ENCODE data around the gene GREB1L. TPM values are rescaled to one million over a fixed set of nuclear protein-coding genes. Genes with fewer than 3 reads are reported as not detected.

GREB1L gene
- total and polyA plus RNA-seq, 8 donors, result 0.37 to 1.3 (median 0.74) TPM

DNA sequence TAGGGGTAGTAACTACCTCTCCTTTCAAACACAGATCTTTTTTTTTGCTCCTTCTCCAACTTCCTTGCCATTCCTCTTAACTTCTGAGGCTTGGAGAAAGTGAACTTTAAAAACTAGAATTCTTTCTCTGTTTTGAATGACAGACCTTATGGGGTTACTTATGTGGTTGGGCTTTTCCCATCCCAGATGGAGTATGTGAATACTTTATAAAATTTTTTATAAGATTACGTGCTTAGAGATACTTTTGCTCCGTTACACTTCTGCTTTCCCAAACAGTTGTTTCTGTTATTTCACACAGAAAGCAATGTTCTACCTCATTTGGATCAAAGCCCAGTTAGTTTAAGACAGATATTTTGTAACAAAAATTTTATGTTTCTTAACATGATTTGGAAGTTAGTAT is 20.2 kb downstream of the GREB1L start:
- DNase-seq, result no peak
- TF ChIP-seq, protein P1, sequence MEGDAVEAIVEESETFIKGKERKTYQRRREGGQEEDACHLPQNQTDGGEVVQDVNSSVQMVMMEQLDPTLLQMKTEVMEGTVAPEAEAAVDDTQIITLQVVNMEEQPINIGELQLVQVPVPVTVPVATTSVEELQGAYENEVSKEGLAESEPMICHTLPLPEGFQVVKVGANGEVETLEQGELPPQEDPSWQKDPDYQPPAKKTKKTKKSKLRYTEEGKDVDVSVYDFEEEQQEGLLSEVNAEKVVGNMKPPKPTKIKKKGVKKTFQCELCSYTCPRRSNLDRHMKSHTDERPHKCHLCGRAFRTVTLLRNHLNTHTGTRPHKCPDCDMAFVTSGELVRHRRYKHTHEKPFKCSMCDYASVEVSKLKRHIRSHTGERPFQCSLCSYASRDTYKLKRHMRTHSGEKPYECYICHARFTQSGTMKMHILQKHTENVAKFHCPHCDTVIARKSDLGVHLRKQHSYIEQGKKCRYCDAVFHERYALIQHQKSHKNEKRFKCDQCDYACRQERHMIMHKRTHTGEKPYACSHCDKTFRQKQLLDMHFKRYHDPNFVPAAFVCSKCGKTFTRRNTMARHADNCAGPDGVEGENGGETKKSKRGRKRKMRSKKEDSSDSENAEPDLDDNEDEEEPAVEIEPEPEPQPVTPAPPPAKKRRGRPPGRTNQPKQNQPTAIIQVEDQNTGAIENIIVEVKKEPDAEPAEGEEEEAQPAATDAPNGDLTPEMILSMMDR (IDR thresholded peaks at IDR 0.05), result no peak
- no peak overlapping the region for H3K4me3 ChIP-seq
- ATAC-seq, result no peak
- H3K36me3 ChIP-seq, result no peaks in the 10 kb centered on the region
- H3K9me3 ChIP-seq, result no peaks in the 10 kb centered on the region
- H3K27me3 ChIP-seq, result no peaks in the 10 kb centered on the region
- intact Hi-C loops (cut with DNase I), result no loop called here
- H3K27ac ChIP-seq, result no peak overlapping the region
- no peaks in the 10 kb centered on the region for H3K4me1 ChIP-seq

DNA sequence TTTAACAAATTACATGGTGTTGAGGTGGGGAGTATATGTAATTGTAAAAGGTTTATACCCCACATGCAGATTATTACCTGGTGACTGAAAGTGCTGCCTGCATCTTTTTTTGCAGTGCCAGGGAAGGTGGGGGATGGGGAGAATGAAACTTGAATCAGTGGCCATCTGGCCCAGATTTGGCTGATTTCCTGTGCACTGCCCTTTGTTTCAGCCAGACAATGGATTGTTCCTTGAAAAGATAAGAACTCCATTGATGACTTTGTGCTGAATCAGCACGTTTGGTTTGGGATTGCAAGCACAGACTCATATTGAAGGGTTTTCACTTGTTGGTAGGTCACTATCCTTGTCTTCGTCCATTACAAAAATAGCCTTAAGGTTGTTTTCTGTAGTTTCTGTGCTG is 20.9 kb downstream of the GREB1L start:
- TF ChIP-seq, protein P1 (IDR thresholded peaks at IDR 0.05), result no peak
- intact Hi-C loops (cut with DNase I), result no loop called here

DNA sequence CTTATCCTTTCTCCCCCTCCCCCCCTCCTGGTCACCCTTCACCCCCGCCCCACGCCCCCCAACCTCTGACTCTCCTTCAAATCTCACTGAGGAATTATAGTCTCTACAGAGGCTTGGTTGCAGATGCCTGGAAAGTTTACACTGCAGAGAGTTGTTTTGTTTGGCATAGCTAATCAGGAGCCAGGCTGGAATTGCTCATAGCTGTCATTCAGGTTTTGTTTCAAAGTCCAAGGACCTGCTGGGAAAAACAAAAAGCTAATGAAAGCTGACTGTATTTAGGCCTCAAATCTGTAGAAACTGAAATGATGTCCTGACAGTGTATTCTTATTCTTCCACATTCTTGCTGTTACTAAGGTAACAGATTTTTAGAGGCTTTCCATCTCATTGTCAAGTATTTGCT is 22.6 kb downstream of the GREB1L start:
- H3K4me3 ChIP-seq, result no peak overlapping the region
- H3K27ac ChIP-seq, result no peak overlapping the region
- intact Hi-C loops (cut with DNase I), result no loop called here
- no peaks in the 10 kb centered on the region for H3K9me3 ChIP-seq
- no peaks in the 10 kb centered on the region for H3K27me3 ChIP-seq
- TF ChIP-seq, protein P1 (IDR thresholded peaks at IDR 0.05), result no peak
- ATAC-seq, result no peak
- no peak for DNase-seq
- no peaks in the 10 kb centered on the region for H3K36me3 ChIP-seq
- H3K4me1 ChIP-seq, result no peaks in the 10 kb centered on the region

More for the DNA sequence above, 20.9 kb downstream of the GREB1L start:
- Histone ChIP-seq H3K27ac (no peak overlapping the region), H3K9me3 (no peaks in the 10 kb centered on the region), H3K4me3 (no peak overlapping the region), H3K4me1 (no peaks in the 10 kb centered on the region), H3K27me3 (no peaks in the 10 kb centered on the region), H3K36me3 (no peaks in the 10 kb centered on the region)
- ATAC-seq (no peak), DNase-seq (no peak)

DNA sequence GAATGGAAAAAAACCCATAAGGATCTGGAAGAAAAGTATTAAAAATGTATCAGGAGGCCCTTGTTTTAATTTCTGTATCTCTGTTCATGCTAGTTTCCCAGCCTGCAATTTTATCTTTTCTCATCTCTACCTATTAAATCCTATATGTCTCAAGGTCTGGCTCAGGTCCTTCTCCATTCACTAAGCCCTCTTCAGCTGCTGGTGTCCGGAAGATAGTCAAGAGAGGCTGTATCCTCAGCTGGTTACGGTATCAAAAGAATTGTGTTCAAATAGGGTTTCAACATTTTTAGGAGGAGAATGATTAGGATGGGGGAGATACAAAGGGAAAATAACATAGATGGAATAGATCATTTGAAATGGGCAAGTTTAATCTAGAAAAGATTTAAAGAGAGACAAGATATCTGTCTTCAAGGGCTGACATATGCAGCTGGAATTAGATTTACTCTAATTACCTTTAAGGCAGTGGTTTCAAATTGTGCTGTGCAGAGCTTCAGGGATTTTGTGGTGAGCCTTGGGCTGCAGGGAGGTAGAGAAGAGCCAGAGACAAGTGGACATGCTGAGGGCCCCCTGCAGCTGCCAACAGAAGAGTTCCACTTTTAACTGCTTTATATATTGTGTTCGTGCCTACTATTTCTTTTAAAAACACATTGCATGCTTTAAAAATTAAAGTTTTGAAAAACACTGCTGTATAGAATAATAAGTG is 24.1 kb downstream of the GREB1L start:
- Histone ChIP-seq H3K9me3 (no peaks in the 10 kb centered on the region), H3K4me3 (no peak overlapping the region), H3K36me3 (no peaks in the 10 kb centered on the region), H3K27me3 (no peaks in the 10 kb centered on the region), H3K27ac (no peak overlapping the region), H3K4me1 (no peaks in the 10 kb centered on the region)
- ATAC-seq (no peak), DNase-seq (no peak)
- intact Hi-C loops (cut with DNase I), result no loop called here
- TF ChIP-seq, protein P1 (IDR thresholded peaks at IDR 0.05), result no peak

DNA sequence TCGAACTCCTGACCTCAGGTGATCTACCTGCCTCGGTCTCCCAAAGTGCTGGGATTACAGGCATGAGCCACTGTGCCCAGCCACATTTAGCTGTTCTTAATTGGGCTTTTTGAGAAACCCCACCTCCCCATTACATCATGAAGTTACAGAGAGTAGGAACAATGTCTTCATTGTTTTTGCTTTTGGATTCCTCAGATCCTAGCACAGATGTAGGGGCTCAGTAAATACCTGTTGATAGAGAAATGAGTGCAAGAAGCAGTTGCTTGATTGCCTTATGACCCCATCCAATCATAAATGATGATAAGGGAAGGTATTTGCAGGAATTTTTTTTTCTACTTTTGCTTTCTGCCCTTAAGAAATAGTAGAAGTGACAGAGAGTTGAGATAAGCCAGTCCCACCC is 25.4 kb downstream of the GREB1L start:
- no peak overlapping the region for H3K4me3 ChIP-seq
- no peaks in the 10 kb centered on the region for H3K4me1 ChIP-seq
- no peak for DNase-seq
- H3K27ac ChIP-seq, result no peak overlapping the region
- no peaks in the 10 kb centered on the region for H3K9me3 ChIP-seq
- H3K27me3 ChIP-seq, result no peaks in the 10 kb centered on the region
- TF ChIP-seq, protein P1 (IDR thresholded peaks at IDR 0.05), result no peak
- no peak for ATAC-seq
- intact Hi-C loops (cut with DNase I), result no loop called here
- H3K36me3 ChIP-seq, result no peaks in the 10 kb centered on the region

Data from left lung (tissue), 10 donors.